VCaP (cell line): ENCODE measurements around the gene IL17RB.

Experiments used
- H3K27ac ChIP-seq: fragments of 450-650 bp; 2 replicates; pipeline ENCODE4 v1.5.1; 2017
- CTCF ChIP-seq: fragments of 450-650 bp; conservative IDR thresholded peaks from 2 replicates; pipeline ENCODE4 v1.5.1; 2017; ENCODE audit warnings: mild to moderate bottlenecking, moderate library complexity

Gene IL17RB

GRCh38 chr3:53834429-53835095, 11.8 kb upstream of the IL17RB start:
- no peak overlapping the region for H3K27ac ChIP-seq
- no peak for TF ChIP-seq CTCF

GRCh38 chr3:53835257-53835656, 11.1 kb upstream of the IL17RB start:
- no peak for TF ChIP-seq CTCF
- H3K27ac ChIP-seq: no peak overlapping the region

- H3K27ac ChIP-seq: no peak overlapping the region
- no peak for TF ChIP-seq CTCF
Measured at GRCh38 chr3:53836084-53836872, 10.1 kb upstream of the IL17RB start.

GRCh38 chr3:53837331-53837730, 9.0 kb upstream of the IL17RB start:
- no peak overlapping the region for H3K27ac ChIP-seq
- TF ChIP-seq CTCF: no peak

GRCh38 chr3:53841296-53841695, 5.1 kb upstream of the IL17RB start:
- peak; percentile 72 for TF ChIP-seq CTCF
- H3K27ac ChIP-seq: peak overlapping the region; percentile 94

- peak; percentile 76 for TF ChIP-seq CTCF
- peak overlapping the region; percentile 94 for H3K27ac ChIP-seq
Measured at GRCh38 chr3:53842436-53843194, 3.8 kb upstream of the IL17RB start.
